Fibroblast of the aortic adventitia (primary cell): Measurements from ENCODE around the gene INTS15. TPM values are rescaled to one million over a fixed set of nuclear protein-coding genes. Genes with fewer than 3 reads are reported as not detected.
"Not testable (repeated sequence)": the region's sequence is repeated elsewhere in the genome, so short reads cannot be mapped to it uniquely, and the experiment has no call there.

ENCODE experiments used
- DNase-seq: peaks from one replicate; pipeline ENCODE4 v3.0.0-alpha.2; 2010; ENCODE audit warnings: low read depth
- H3K4me3 ChIP-seq: 2 replicates; pipeline ENCODE4 v1.5.1; 2011; ENCODE audit warnings: low read depth, mild to moderate bottlenecking, control low read depth, low read length, moderate library complexity
- CTCF ChIP-seq: IDR thresholded peaks from 2 replicates; pipeline ENCODE4 v1.5.1; 2011; ENCODE audit warnings: mild to moderate bottlenecking, low read length, control low read depth, inconsistent platforms; ENCODE audit not compliant: insufficient read depth
- total RNA-seq: library from RNA; depleted of rRNA; stranded (reverse); fragments of >200 nt; gene quantifications from 2 replicates; pipeline ENCODE4 v1.2.3, GENCODE V29; 2012; ENCODE audit warnings: low replicate concordance

The INTS15 gene
- total RNA-seq, 1 donor = 10.8 TPM

GRCh38 chr7:6577369-6578113, 12.3 kb upstream of the INTS15 start, which contains the start of gene ZDHHC4:
ZDHHC4 (plus strand) TSS chr7:6577454; CDS start chr7:6580562, 3,108 bp downstream.
- peak; percentile 89 for DNase-seq
- TF ChIP-seq CTCF = no peak
- peak within 1 kb of the TSS; percentile 73 for H3K4me3 ChIP-seq

- peak overlapping the region; percentile 73 for H3K4me3 ChIP-seq
- no peak for DNase-seq
Measured at GRCh38 chr7:6578114-6579084, 11.4 kb upstream of the INTS15 start.

GRCh38 chr7:6579446-6579845, 10.4 kb upstream of the INTS15 start:
- H3K4me3 ChIP-seq = no peak overlapping the region
- no peak for DNase-seq
- peak; percentile 21 for TF ChIP-seq CTCF

More at GRCh38 chr7:6578114-6579084, 11.4 kb upstream of the INTS15 start:
- TF ChIP-seq CTCF = no peak

GRCh38 chr7:6585746-6586432, 3.9 kb upstream of the INTS15 start:
- H3K4me3 ChIP-seq, DNase-seq: not testable (repeated sequence)

- no peak for TF ChIP-seq CTCF
- H3K4me3 ChIP-seq = no peak overlapping the region
- no peak for DNase-seq
Measured at GRCh38 chr7:6588566-6588965, 1.3 kb upstream of the INTS15 start.

- H3K4me3 ChIP-seq = peak overlapping the region; percentile 54
- TF ChIP-seq CTCF = no peak
- no peak for DNase-seq
Measured at GRCh38 chr7:6589151-6589828, 531 bp upstream of the INTS15 start.
